CD4-positive, alpha-beta T cell (primary cell): Measurements from ENCODE around the gene PPP1R12B. TPM values are rescaled to one million over a fixed set of nuclear protein-coding genes. Genes with fewer than 3 reads are reported as not detected.
"Not testable (repeated sequence)": the region's sequence is repeated elsewhere in the genome, so short reads cannot be mapped to it uniquely, and the experiment has no call there.

Experiments
- ATAC-seq: fragments of 200-7000 bp; cut with Tn5 transposase; one replicate; pipeline ENCODE4 v1.10.0; 2022; ENCODE audit warnings: mild to moderate bottlenecking; ENCODE audit not compliant: poor library complexity
- CTCF ChIA-PET: fragments of 350-600 bp; sonication (Branson Sonifier 250); formaldehyde crosslinking; loops from one replicate; lab custom pipeline; 2021; ENCODE audit warnings: antibody characterized with exemption, inconsistent platforms; lab: Charles Lee
- POLR2A ChIA-PET: fragments of 350-600 bp; sonication (Branson Sonifier 250); formaldehyde crosslinking; loops from one replicate; lab custom pipeline; 2021; ENCODE audit warnings: antibody characterized with exemption, inconsistent platforms; lab: Charles Lee
- DNase-seq, 14 experiments: peaks; one replicate each; pipeline ENCODE4 v3.0.0-alpha.2; 2013 to 2020; ENCODE audit warnings: mixed read lengths in 2 of 14
- H3K27ac ChIP-seq, 2 donors: one replicate each; pipeline versions ENCODE4 v1.5.1 to v1.7.0; 2013; ENCODE audit warnings: low read length in 2 of 2, low read depth in 1 of 2, mild to moderate bottlenecking in 1 of 2
- H3K27me3 ChIP-seq, 2 experiments: 1 replicate in 1 of 2; 2 replicates in 1 of 2; pipeline versions ENCODE4 v1.6.1 to v1.7.0; 2013; ENCODE audit warnings: low read length in 2 of 2, control low read depth in 1 of 2, mild to moderate bottlenecking in 1 of 2, moderate library complexity in 1 of 2; ENCODE audit not compliant: insufficient read depth in 2 of 2, control insufficient read depth in 1 of 2
- H3K36me3 ChIP-seq: one replicate; pipeline ENCODE4 v1.6.1; 2013; ENCODE audit warnings: low read length, control low read depth; ENCODE audit not compliant: insufficient read depth
- H3K4me1 ChIP-seq: one replicate; pipeline ENCODE4 v1.6.1; 2013; ENCODE audit warnings: low read length, control low read depth; ENCODE audit not compliant: insufficient read depth
- H3K4me3 ChIP-seq: one replicate; pipeline ENCODE4 v1.5.1; 2013; ENCODE audit warnings: mild to moderate bottlenecking, low read length, moderate library complexity
- H3K9me3 ChIP-seq, 2 experiments: 1 replicate in 1 of 2; 2 replicates in 1 of 2; pipeline versions ENCODE4 v1.6.1 to v1.7.0; 2013; ENCODE audit warnings: low read length in 2 of 2, mild to moderate bottlenecking in 2 of 2, control low read depth in 1 of 2, moderate library complexity in 1 of 2; ENCODE audit not compliant: control insufficient read depth in 1 of 2, insufficient read depth in 1 of 2
- H3K27ac Mint-ChIP-seq: one replicate; pipeline ENCODE4 v1.8.0; 2020; ENCODE audit warnings: mixed read lengths
- H3K27me3 Mint-ChIP-seq: one replicate; pipeline ENCODE4 v1.8.0; 2021; ENCODE audit warnings: mixed read lengths
- H3K36me3 Mint-ChIP-seq: one replicate; pipeline ENCODE4 v1.8.0; 2021; ENCODE audit warnings: low read depth, mixed read lengths
- H3K4me1 Mint-ChIP-seq: one replicate; pipeline ENCODE4 v1.8.0; 2021; ENCODE audit warnings: low read depth, mixed read lengths
- H3K4me3 Mint-ChIP-seq: one replicate; pipeline ENCODE4 v1.8.0; 2020; ENCODE audit warnings: mild to moderate bottlenecking, mixed read lengths
- H3K9me3 Mint-ChIP-seq: one replicate; pipeline ENCODE4 v1.8.0; 2020; ENCODE audit warnings: mixed read lengths
- CTCF ChIP-seq: fragments of 200-600 bp; IDR thresholded peaks from one replicate; pipeline ENCODE4 v1.8.0; 2022; ENCODE audit warnings: antibody characterized with exemption, mild to moderate bottlenecking
- intact Hi-C, 2 experiments: fragments of 100-400 bp; cut with DNase I in 1 of 2; cut with micrococcal nuclease in 1 of 2; formaldehyde crosslinking; loops; one replicate each; pipeline versions ENCODE4 v1.15.1 to v1.9.0; 2023 to 2025; cut with DNase I, micrococcal nuclease
- total RNA-seq, 174 experiments: library from RNA in 2 of 174; stranded (reverse) in 2 of 174; gene quantifications; one replicate each; pipeline ENCODE4 v1.2.3 and lab custom pipeline; 2021 to 2026

PPP1R12B gene
- total RNA-seq, 2 experiments from 2014 or later: 15.0 to 15.3 TPM

DNA sequence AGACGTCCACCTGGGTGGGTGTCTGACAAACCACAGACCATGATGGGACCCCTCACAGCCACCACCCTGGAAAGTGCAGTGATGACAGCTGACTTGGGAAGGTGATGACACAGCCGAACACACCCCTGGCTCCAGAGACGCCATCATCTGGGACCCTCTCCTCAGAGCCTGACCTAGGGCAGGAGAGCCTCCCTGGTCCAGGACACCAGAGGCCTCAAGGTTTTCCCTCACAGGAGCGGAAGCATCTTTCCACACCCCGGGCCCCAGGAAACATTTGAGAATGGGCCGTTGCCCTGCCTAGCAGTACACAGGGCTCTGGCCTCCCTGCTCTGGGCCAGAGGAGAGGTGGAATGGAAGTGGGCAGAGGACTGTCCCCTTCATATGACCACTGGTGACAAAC, 282.0 kb downstream of the PPP1R12B start:
- ATAC-seq: no peak
- Histone ChIP-seq H3K9me3 (no peaks in the 10 kb centered on the region), H3K36me3 (no peaks in the 10 kb centered on the region), H3K27me3 (peaks cover 3 to 4% of the 10 kb centered on the region in 2 experiments), H3K4me1 (peaks cover 51% of the 10 kb centered on the region), H3K4me3 (no peak overlapping the region), H3K27ac (no peak overlapping the region)
- ChIA-PET CTCF (no interaction called here), POLR2A (interaction anchor here (1.1 kb wide), 1 partner anchor 289 kb away, joined by 3 read pairs; the partner anchor contains the start of gene UBE2T)
- no peak overlapping the region for H3K4me3 Mint-ChIP-seq
- intact Hi-C loops: no loop called here
- DNase-seq: no peak
- H3K9me3 Mint-ChIP-seq: no peaks in the 10 kb centered on the region
- no peak for TF ChIP-seq CTCF
- no peaks in the 10 kb centered on the region for H3K36me3 Mint-ChIP-seq
- H3K4me1 Mint-ChIP-seq: peaks cover 40% of the 10 kb centered on the region
- H3K27me3 Mint-ChIP-seq: peaks cover 54% of the 10 kb centered on the region
- H3K27ac Mint-ChIP-seq: no peak overlapping the region

DNA sequence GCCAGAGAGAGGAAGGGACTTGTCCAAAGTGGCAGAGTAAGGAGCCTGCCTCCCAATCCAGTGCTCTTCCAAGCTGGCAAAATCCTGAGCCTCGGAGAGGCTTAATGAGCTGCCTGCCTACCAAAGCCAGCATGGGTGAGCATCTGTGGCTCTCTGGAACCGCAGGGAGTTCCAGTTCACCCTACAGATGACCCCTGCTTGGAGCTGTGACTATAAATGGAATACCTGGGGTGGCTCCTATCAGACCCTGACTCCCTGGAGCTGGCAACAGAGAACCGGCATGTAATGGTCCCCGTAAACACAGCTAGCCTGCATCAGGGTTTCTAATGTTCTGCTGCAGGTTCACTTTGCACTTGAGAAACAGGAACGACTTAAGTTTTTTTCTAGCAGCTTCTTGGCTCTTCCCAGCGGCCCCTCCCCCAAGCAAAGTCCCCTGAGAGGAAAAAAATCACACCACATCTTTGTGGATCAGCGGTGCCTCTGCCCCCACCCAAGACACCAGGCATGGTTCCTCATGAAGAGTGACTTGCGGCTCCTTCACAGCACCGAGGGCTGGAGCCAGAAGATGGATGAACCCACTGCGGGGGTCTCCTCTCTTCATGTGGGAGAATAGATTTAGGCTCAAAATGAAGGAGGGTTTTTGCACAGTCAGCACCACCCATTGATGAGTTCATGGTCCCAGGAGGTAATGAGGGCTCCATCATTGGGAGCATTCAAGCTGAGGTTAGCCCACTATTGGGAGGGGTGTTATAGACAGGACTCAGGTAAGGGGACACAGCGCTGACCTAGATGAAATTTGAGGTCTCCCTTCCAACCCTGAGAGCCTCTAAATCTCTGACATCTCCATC, 282.8 kb downstream of the PPP1R12B start:
- CTCF ChIA-PET: no interaction called here
- peaks cover 45% of the 10 kb centered on the region for H3K4me1 ChIP-seq

DNA sequence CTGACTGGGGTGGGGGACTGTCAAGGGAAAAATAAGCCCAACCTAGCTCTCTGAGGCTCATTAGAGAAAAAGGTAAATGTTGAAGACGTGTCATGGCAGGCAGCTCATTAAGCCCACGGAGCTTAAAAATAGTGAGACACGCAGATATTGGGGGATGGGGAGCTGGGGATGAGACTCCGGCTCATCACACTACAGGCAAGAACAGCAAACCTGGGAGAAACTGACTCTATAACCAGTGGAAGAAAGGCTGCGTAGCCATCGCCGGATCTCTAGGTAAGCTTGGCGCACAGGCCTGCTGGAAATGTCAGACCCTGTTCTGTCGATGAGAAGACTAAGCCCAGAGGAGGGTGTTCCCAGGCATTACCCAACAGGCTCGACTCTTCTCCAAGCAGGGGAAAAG, 283.7 kb downstream of the PPP1R12B start:
- Mint-ChIP-seq H3K4me1 (peaks cover 35% of the 10 kb centered on the region), H3K27me3 (peaks cover 63% of the 10 kb centered on the region), H3K27ac (no peak overlapping the region), H3K4me3 (no peak overlapping the region), H3K36me3 (no peaks in the 10 kb centered on the region), H3K9me3 (no peaks in the 10 kb centered on the region)
- peaks cover 43% of the 10 kb centered on the region for H3K4me1 ChIP-seq
- no peaks in the 10 kb centered on the region for H3K36me3 ChIP-seq
- intact Hi-C loops: no loop called here
- no peak for TF ChIP-seq CTCF
- POLR2A ChIA-PET: no interaction called here
- ATAC-seq (no peak), DNase-seq (no peak)
- H3K9me3 ChIP-seq: no peaks in the 10 kb centered on the region
- no peak overlapping the region for H3K27ac ChIP-seq
- peaks cover 0 to 3% of the 10 kb centered on the region in 2 experiments for H3K27me3 ChIP-seq
- CTCF ChIA-PET: no interaction called here
- no peak overlapping the region for H3K4me3 ChIP-seq

More for the DNA sequence above, 282.8 kb downstream of the PPP1R12B start:
- H3K4me3 ChIP-seq: no peak overlapping the region
- peaks cover 40% of the 10 kb centered on the region for H3K4me1 Mint-ChIP-seq
- TF ChIP-seq CTCF: no peak
- no peaks in the 10 kb centered on the region for H3K36me3 Mint-ChIP-seq
- POLR2A ChIA-PET: no interaction called here
- no peaks in the 10 kb centered on the region for H3K9me3 ChIP-seq
- H3K27ac ChIP-seq: no peak overlapping the region
- peaks cover 0 to 3% of the 10 kb centered on the region in 2 experiments for H3K27me3 ChIP-seq
- H3K9me3 Mint-ChIP-seq: no peaks in the 10 kb centered on the region
- H3K4me3 Mint-ChIP-seq: no peak overlapping the region
- intact Hi-C loops: no loop called here
- peaks cover 59% of the 10 kb centered on the region for H3K27me3 Mint-ChIP-seq
- DNase-seq (no peak), ATAC-seq (no peak)
- H3K27ac Mint-ChIP-seq: no peak overlapping the region
- H3K36me3 ChIP-seq: no peaks in the 10 kb centered on the region

GRCh38 chr1:202636171-202636570, 287.7 kb downstream of the PPP1R12B start:
- H3K4me1 ChIP-seq, H3K36me3 Mint-ChIP-seq, ATAC-seq, DNase-seq, H3K4me3 Mint-ChIP-seq, H3K36me3 ChIP-seq, CTCF ChIA-PET, intact Hi-C loops, H3K9me3 ChIP-seq, H3K4me3 ChIP-seq, H3K27ac ChIP-seq, H3K27ac Mint-ChIP-seq, H3K9me3 Mint-ChIP-seq, POLR2A ChIA-PET: not testable (repeated sequence)
- H3K27me3 ChIP-seq: peaks cover 18 to 24% of the 10 kb centered on the region in 2 experiments
- peaks cover 80% of the 10 kb centered on the region for H3K27me3 Mint-ChIP-seq
- H3K4me1 Mint-ChIP-seq: peaks cover 13% of the 10 kb centered on the region

GRCh38 chr1:202637321-202638018, 289.0 kb downstream of the PPP1R12B start:
- CTCF ChIA-PET, H3K9me3 ChIP-seq, H3K27ac Mint-ChIP-seq, H3K36me3 ChIP-seq, DNase-seq, H3K4me1 ChIP-seq, H3K9me3 Mint-ChIP-seq, ATAC-seq, H3K36me3 Mint-ChIP-seq, POLR2A ChIA-PET, H3K27ac ChIP-seq, intact Hi-C loops, H3K4me3 Mint-ChIP-seq, H3K4me3 ChIP-seq: not testable (repeated sequence)
- peaks cover 30 to 35% of the 10 kb centered on the region in 2 experiments for H3K27me3 ChIP-seq
- peaks cover 16% of the 10 kb centered on the region for H3K4me1 Mint-ChIP-seq
- H3K27me3 Mint-ChIP-seq: peaks cover 77% of the 10 kb centered on the region
